ENCODE results near the gene PLBD2.

PLBD2 gene

GRCh38 chr12:113401066-113402000 lies 42.9 kb downstream of the PLBD2 start:
- Histone ChIP-seq H3K4me3 (ENCODE audit: low read depth, low read length) (no peak overlapping the region), H3K9me3 (ENCODE audit: control insufficient read depth, insufficient read depth, low read length) (no peaks in the 10 kb centered on the region), H3K27me3 (ENCODE audit: control insufficient read depth, insufficient read depth, low read length) (no peaks in the 10 kb centered on the region), H3K4me1 (ENCODE audit: control insufficient read depth, insufficient read depth, low read length) (peaks cover 4% of the 10 kb centered on the region), H3K9ac (ENCODE audit: low read depth, low read length) (no peak overlapping the region), H3K36me3 (ENCODE audit: control insufficient read depth, insufficient read depth, low read length) (no peaks in the 10 kb centered on the region)

- no peaks in the 10 kb centered on the region for H3K36me3 ChIP-seq (ENCODE audit: control insufficient read depth, insufficient read depth, low read length)
- H3K9me3 ChIP-seq (ENCODE audit: control insufficient read depth, insufficient read depth, low read length): no peaks in the 10 kb centered on the region
- no peak overlapping the region for H3K9ac ChIP-seq (ENCODE audit: low read depth, low read length)
- H3K27me3 ChIP-seq (ENCODE audit: control insufficient read depth, insufficient read depth, low read length): no peaks in the 10 kb centered on the region
- no peak overlapping the region for H3K4me3 ChIP-seq (ENCODE audit: low read depth, low read length)
- peaks cover 4% of the 10 kb centered on the region for H3K4me1 ChIP-seq (ENCODE audit: control insufficient read depth, insufficient read depth, low read length)
These were observed 44.3 kb downstream of the PLBD2 start for GRCh38 chr12:113402586-113403260.

DNA sequence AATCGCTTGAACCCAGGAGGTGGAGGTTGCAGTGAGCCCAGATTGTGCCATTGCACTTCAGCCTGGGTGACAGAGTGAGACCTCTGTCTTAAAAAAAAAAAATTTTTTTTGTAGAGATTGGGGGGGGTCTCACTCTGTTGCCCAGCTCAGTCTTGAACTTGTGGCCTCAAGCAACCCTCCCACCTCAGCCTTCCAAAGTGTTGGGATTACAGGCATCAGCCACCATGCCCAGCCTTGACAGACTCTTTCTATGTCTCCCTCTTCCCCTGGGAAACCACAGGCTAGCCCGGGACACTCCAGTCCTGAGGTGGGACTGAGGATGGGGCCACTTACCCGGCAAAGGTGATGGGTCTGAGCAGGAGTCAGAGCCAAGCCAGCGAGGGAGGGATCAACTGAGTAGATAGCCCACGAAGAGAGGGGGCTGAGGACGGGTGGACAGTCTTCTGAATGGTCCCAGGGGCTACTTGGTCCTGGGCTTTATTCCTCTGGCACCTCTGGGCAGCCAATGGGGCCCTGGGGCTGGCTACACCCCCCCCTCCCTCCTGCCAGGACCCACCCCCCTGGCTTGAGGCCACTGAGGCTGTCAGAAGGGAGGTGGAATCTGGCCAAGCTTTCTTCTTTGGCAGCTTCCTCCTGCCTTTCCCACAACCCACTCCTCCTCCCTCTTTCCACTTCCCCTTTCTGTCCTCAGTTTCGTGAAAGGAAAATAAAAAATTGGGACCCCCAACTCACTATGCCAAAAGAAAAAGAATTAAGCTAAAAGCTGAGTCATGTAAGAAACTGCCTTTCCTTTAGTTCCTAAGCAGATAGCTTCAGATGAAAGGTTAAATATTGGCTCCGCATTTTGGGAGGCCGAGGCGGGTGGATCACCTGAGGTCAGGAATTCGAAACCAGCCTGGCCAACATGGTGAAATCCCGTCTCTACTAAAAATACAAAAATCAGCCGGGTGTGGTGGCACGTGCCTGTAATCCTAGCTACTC lies 45.3 kb downstream of the PLBD2 start, which contains the start of gene SDS:
Gene SDS (minus strand): TSS at position 453 of the 981 bp plus-strand sequence. CDS start 4,179 bp downstream, outside the sequence.
- H3K9ac ChIP-seq (ENCODE audit: low read depth, low read length): no peak within 1 kb of the TSS
- H3K4me1 ChIP-seq (ENCODE audit: control insufficient read depth, insufficient read depth, low read length): peaks cover 4% of the 10 kb centered on the region
- no peaks in the 10 kb centered on the region for H3K36me3 ChIP-seq (ENCODE audit: control insufficient read depth, insufficient read depth, low read length)
- no peaks in the 10 kb centered on the region for H3K9me3 ChIP-seq (ENCODE audit: control insufficient read depth, insufficient read depth, low read length)
- no peaks in the 10 kb centered on the region for H3K27me3 ChIP-seq (ENCODE audit: control insufficient read depth, insufficient read depth, low read length)
- no peak within 1 kb of the TSS for H3K4me3 ChIP-seq (ENCODE audit: low read depth, low read length)

GRCh38 chr12:113405694-113406093 lies 47.3 kb downstream of the PLBD2 start:
- no peaks in the 10 kb centered on the region for H3K9me3 ChIP-seq (ENCODE audit: control insufficient read depth, insufficient read depth, low read length)
- H3K27me3 ChIP-seq (ENCODE audit: control insufficient read depth, insufficient read depth, low read length): no peaks in the 10 kb centered on the region
- H3K9ac ChIP-seq (ENCODE audit: low read depth, low read length): no peak overlapping the region
- no peaks in the 10 kb centered on the region for H3K36me3 ChIP-seq (ENCODE audit: control insufficient read depth, insufficient read depth, low read length)
- H3K4me1 ChIP-seq (ENCODE audit: control insufficient read depth, insufficient read depth, low read length): peaks cover 4% of the 10 kb centered on the region
- no peak overlapping the region for H3K4me3 ChIP-seq (ENCODE audit: low read depth, low read length)

GRCh38 chr12:113407931-113408600 lies 49.7 kb downstream of the PLBD2 start:
- no peak overlapping the region for H3K4me3 ChIP-seq (ENCODE audit: low read depth, low read length)
- no peaks in the 10 kb centered on the region for H3K9me3 ChIP-seq (ENCODE audit: control insufficient read depth, insufficient read depth, low read length)
- peaks cover 4% of the 10 kb centered on the region for H3K4me1 ChIP-seq (ENCODE audit: control insufficient read depth, insufficient read depth, low read length)
- H3K27me3 ChIP-seq (ENCODE audit: control insufficient read depth, insufficient read depth, low read length): no peaks in the 10 kb centered on the region
- no peaks in the 10 kb centered on the region for H3K36me3 ChIP-seq (ENCODE audit: control insufficient read depth, insufficient read depth, low read length)
- no peak overlapping the region for H3K9ac ChIP-seq (ENCODE audit: low read depth, low read length)

DNA sequence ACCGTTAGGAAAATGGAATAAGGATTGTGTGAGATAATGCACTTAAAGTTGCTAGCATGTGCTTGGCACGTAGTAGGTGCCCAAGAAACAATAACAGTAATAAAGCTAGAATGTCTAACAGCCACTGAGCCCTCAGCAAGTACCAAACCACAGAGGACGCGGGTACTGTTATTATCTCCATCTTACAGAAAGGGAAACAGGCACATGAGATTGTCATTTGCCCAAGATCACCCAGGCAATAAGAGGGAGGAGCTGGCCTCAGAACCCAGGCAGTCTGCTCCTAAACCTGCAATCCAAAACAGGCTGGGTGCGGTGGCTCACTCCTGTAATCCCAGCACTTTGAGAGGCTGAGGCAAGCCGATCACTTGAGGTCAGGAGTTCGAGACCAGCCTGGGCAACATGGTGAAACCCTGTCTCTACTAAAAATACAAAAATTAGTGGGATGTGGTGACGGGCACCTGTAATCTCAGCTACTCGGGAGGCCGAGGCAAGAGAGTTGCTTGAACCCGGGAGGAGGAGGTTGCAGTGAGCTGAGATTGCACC lies 50.4 kb downstream of the PLBD2 start:
- no peaks in the 10 kb centered on the region for H3K36me3 ChIP-seq (ENCODE audit: control insufficient read depth, insufficient read depth, low read length)
- H3K27me3 ChIP-seq (ENCODE audit: control insufficient read depth, insufficient read depth, low read length): no peaks in the 10 kb centered on the region
- H3K9me3 ChIP-seq (ENCODE audit: control insufficient read depth, insufficient read depth, low read length): no peaks in the 10 kb centered on the region
- no peak overlapping the region for H3K9ac ChIP-seq (ENCODE audit: low read depth, low read length)
- H3K4me1 ChIP-seq (ENCODE audit: control insufficient read depth, insufficient read depth, low read length): peaks cover 4% of the 10 kb centered on the region
- H3K4me3 ChIP-seq (ENCODE audit: low read depth, low read length): no peak overlapping the region

DNA sequence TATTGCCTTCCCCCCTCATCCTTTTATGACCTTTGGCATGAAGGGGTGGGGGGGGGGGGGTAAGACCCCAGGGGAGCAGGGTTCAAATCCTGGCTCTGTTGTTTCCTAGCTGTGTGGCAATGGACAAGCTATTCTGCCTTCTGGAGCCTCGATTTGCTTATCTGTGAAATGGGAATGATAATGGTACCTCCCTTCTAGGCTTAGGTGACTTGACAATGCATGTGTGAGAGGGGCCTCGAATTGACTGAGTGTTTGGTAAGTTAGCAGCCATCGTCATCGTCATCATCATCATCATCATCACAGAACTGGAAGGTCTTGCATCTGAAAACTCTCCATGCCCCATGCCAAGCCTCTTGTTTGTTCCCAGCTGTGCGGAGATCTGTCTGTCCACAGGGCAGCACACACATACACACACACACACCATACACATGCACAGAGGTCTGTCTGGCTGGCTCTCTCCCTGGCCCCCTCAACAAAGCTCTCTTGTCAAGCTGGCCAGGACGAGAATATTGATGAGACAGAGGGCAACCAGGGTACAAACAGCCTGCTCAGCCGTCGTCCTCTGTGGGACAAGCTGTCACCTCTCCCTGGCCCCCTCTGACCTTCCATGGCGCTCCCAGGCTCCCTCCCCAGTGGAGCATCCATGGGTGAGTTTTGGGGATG lies 51.2 kb downstream of the PLBD2 start:
- H3K9me3 ChIP-seq (ENCODE audit: control insufficient read depth, insufficient read depth, low read length): no peaks in the 10 kb centered on the region
- peaks cover 4% of the 10 kb centered on the region for H3K4me1 ChIP-seq (ENCODE audit: control insufficient read depth, insufficient read depth, low read length)
- no peak overlapping the region for H3K9ac ChIP-seq (ENCODE audit: low read depth, low read length)
- H3K36me3 ChIP-seq (ENCODE audit: control insufficient read depth, insufficient read depth, low read length): no peaks in the 10 kb centered on the region
- H3K27me3 ChIP-seq (ENCODE audit: control insufficient read depth, insufficient read depth, low read length): no peaks in the 10 kb centered on the region
- no peak overlapping the region for H3K4me3 ChIP-seq (ENCODE audit: low read depth, low read length)

DNA sequence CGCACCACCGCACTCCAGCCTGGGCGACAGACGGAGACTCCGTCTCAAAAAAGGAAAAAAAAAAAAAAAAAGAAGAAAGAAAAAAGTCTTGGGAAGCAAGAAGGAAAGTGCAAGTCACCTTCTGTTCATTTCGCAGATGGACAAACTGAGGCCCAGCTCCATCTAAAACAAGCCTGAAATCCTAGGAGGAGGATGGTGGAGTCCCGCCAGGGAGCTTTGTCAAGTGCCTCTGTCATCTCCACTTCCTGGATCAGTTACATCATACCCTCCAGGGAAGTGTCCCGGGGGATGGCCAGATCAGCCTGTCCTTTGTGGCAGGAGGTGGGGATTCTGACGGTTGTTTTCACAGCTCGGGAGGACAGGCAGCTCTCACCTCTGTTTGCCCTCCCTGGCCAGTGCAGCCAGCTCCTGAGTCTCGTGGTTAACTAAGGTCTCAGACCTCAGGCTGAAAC lies 55.1 kb downstream of the PLBD2 start:
- Histone ChIP-seq H3K27me3 (ENCODE audit: control insufficient read depth, insufficient read depth, low read length) (no peaks in the 10 kb centered on the region), H3K9ac (ENCODE audit: low read depth, low read length) (no peak overlapping the region), H3K4me3 (ENCODE audit: low read depth, low read length) (no peak overlapping the region), H3K9me3 (ENCODE audit: control insufficient read depth, insufficient read depth, low read length) (no peaks in the 10 kb centered on the region), H3K4me1 (ENCODE audit: control insufficient read depth, insufficient read depth, low read length) (no peaks in the 10 kb centered on the region), H3K36me3 (ENCODE audit: control insufficient read depth, insufficient read depth, low read length) (no peaks in the 10 kb centered on the region)

GRCh38 chr12:113414519-113415038 lies 56.2 kb downstream of the PLBD2 start:
- no peaks in the 10 kb centered on the region for H3K36me3 ChIP-seq (ENCODE audit: control insufficient read depth, insufficient read depth, low read length)
- H3K4me3 ChIP-seq (ENCODE audit: low read depth, low read length): no peak overlapping the region
- no peaks in the 10 kb centered on the region for H3K9me3 ChIP-seq (ENCODE audit: control insufficient read depth, insufficient read depth, low read length)
- H3K4me1 ChIP-seq (ENCODE audit: control insufficient read depth, insufficient read depth, low read length): no peaks in the 10 kb centered on the region
- no peaks in the 10 kb centered on the region for H3K27me3 ChIP-seq (ENCODE audit: control insufficient read depth, insufficient read depth, low read length)
- H3K9ac ChIP-seq (ENCODE audit: low read depth, low read length): no peak overlapping the region

- no peak overlapping the region for H3K9ac ChIP-seq (ENCODE audit: low read depth, low read length)
- H3K27me3 ChIP-seq (ENCODE audit: control insufficient read depth, insufficient read depth, low read length): no peaks in the 10 kb centered on the region
- no peaks in the 10 kb centered on the region for H3K4me1 ChIP-seq (ENCODE audit: control insufficient read depth, insufficient read depth, low read length)
- H3K36me3 ChIP-seq (ENCODE audit: control insufficient read depth, insufficient read depth, low read length): no peaks in the 10 kb centered on the region
- no peaks in the 10 kb centered on the region for H3K9me3 ChIP-seq (ENCODE audit: control insufficient read depth, insufficient read depth, low read length)
- H3K4me3 ChIP-seq (ENCODE audit: low read depth, low read length): no peak overlapping the region
These were observed 57.8 kb downstream of the PLBD2 start for GRCh38 chr12:113416091-113416754.
